GM19455 (cell line): ENCODE results near the gene CD59.
"Not testable (repeated sequence)": the region's sequence is repeated elsewhere in the genome, so short reads cannot be mapped to it uniquely, and the experiment has no call there.

Experiments used
- ATAC-seq: cut with Tn5 transposase; IDR thresholded peaks from one replicate; pipeline ENCODE4 v1.9.1; 2021; ENCODE audit not compliant: unreplicated experiment

The CD59 gene

GRCh38 chr11:33713856-33714398 is 22.3 kb downstream of the CD59 start:
- ATAC-seq: no peak

- ATAC-seq: no peak
These were observed 22.9 kb downstream of the CD59 start for GRCh38 chr11:33713151-33713855.

DNA sequence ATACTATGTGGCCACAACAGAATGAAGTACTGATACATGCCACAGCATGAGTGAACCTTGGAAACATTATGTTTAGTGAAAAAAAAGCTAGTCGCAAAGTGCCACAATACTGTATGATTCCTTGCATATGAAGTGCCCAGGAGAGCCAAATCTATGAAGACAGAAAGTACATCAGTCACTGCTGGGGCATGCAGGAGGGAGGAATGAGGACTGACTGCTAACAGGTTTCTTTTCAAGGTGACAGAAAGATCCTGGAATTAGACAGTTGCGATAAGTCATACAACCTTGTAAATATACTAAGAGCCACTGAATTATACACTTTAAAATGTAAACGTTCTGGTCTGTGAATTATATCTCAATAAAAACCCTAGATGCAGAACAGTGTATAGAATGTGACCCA is 23.8 kb downstream of the CD59 start:
- no peak for ATAC-seq

DNA sequence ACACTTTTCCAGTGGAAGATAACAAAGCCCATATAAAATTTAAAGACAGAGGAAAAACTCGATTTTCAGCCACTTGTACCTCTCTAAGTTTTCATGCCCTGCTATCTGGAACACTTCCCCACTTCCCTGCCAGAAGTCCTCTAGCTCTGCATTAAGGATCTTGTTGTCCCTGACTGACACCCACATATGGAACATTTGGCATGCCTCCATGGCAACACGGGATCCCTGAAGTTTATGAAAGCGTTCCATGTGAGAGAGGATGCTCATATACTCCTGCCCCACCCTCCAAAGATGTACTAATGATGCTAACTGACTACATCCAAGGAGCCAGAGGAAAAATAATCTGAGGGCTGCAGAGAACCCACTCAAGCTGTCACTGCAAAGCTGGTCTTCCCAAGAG is 26.8 kb downstream of the CD59 start:
- ATAC-seq: no peak

DNA sequence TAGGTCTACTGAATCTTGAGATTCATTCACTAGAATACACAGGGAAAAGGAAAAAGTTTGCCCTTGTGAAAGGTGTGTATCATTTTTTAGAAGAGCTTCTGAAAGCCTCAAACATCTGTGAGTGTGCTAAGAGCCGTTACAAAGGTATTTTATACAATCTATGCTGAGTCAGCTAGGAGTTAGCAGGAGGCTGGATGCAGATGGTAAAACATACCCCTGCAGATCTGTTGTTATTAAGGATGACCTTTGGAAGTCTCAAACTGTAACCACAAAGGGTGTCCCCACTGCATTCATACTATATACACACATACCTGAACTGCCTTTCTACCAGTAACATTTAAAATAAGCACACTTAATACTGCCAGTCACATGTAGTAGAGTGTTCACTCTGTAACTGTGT is 27.2 kb downstream of the CD59 start:
- ATAC-seq: no peak

GRCh38 chr11:33707831-33708230 is 28.4 kb downstream of the CD59 start:
- ATAC-seq: not testable (repeated sequence)

DNA sequence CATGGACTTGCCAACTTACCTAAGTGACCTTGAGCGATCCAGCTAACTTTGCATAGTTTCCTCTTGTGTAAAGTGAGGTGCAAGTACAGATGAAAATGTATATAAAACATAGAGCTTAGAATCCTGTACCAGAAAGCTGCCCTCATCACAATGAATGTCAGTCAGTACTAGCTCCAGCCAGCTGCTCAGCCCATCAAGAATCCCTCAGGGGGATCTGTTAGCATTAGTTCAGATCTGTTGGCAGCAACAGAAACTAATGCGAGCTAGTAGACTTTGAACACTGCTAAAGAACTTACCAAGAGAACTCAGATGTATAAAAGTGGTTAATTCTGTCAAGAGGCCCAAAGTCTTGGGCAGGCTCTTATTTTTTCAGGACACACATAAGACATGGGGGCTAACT is 29.3 kb downstream of the CD59 start:
- ATAC-seq: no peak

DNA sequence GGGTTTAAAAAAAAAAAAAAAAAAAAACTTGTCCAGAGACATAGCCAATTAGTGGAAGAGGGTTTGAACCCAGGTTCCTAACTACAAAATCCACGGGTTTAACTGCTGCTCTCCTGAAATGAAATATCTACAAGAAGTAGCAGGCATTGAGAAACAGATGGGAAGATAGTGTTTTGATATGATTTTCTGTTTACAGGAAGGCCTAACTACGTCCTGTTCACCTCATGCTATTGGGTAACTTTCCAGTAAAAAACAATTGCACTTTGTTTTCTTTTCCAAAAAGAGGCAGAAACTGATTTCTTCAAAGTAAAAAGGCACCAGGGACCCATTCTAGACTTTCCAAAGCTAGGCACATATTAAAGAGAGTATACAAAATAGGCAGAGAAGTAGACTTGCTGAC is 29.7 kb downstream of the CD59 start:
- no peak for ATAC-seq

- ATAC-seq: no peak
These were observed 31.8 kb downstream of the CD59 start for GRCh38 chr11:33704240-33705002.

GRCh38 chr11:33703788-33704187 is 32.4 kb downstream of the CD59 start:
- ATAC-seq: no peak

DNA sequence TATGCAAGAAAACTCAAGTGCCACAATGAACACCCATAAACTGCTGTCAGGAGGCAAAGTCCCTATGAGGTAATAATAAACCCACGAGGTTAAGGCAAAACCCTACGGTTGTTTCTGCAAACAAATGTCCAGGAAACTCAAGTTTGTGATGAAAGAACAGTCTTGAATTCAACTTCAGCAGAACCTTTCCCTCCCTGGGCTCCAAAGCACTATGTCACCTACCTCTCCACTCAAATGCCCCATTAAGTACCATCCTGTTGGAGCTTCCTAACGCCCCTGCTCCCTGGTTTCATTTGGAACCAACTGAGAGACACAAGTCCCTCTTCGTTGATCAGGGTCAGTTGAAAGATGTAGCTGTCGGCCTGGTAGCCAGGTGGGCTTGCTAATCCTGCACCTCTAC is 33.0 kb downstream of the CD59 start:
- no peak for ATAC-seq

DNA sequence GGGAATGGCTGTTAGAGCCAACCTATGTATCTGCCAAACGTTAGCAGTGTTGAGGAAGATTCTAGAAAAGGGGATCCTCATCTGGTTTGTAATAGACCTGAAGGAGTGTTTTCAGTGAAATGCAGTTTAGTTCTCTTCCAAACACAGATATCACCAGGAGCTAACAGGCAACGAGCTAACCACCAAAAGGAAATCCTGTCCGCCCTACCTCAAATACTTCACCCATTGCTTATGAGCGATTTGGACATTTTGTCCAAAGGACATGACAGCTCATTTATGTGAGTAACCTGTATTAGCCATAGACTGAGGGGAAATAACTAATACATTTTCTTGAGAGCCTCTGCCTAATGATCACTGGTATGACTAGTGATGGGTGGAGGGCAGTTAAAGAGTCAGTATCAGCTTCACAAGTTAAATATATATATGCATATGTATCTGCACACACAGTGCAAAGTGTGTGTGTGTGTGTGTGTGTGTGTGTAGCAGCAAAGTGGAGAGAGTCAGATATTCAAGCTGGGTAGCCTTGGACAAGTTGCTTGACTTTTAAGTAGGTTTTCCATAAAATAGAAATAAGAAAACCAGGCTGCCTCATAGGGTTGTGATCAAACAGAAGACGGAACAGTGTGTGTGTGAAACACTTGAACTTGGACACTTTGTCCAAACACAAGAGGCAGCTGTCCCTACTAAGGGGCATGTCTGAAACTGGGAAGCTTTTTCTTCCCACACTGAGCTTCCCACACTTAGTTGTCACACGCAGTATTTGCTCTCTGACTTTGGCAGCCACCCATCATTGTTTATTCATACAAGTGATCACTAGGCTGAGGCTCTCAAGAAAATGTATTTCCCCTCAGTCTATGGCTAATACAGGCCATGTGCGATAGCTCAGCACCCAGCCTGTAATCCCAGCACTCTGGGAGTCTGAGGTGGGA is 34.7 kb downstream of the CD59 start:
- ATAC-seq: no peak

- ATAC-seq: peak; percentile 93
These were observed 35.5 kb downstream of the CD59 start, which contains the start of gene C11orf91 for GRCh38 chr11:33700502-33701271. Gene C11orf91, minus strand, starts transcription at chr11:33700826. Its CDS starts 86 bp downstream, at chr11:33700740.

GRCh38 chr11:33700063-33700501 is 36.1 kb downstream of the CD59 start:
- ATAC-seq: no peak

DNA sequence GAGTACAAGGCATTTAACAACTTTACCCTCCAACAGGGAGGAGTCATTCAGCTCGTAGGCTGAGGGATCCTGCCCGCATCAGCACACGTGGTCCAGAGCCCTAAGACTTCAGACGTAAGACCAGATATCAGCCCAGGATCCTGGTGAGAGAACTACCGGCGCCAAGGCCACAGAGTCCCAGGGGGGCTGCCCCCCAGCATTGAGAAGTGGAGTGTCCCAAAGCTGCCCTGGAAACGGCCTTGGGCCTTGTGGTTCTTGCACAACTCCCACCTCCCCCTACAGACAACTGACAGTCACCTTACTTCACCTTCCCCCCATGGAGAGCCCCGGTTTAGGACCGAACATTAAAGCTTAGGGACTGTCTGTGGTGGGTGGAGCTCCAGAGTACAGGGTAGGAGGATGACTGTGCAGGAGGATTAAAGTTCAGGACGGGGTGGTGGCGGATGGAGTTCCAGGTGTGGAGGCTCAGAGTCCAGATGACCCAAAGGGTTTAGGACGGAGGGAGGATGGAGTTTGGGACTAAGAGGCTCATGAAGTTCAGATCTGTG is 36.6 kb downstream of the CD59 start:
- ATAC-seq: no peak

GRCh38 chr11:33698921-33699320 is 37.3 kb downstream of the CD59 start:
- ATAC-seq: no peak

DNA sequence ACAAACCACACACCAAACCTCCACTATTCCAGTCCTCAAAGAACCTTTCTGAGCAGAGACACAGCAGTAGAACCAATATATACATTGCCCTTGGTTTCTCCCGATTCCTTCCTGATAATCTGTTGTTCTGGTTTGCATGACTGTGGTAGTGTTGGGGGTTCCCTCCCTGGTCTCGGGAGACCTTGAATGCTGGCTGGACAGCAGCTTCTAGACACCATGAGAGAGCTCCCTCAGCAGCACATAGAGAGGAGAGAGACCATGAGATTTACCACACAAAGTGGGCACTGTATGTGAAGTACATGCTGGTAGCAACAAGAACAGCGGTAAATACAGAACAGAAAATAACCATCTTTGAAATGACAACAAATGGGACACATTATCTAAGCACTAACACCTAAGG is 38.2 kb downstream of the CD59 start:
- ATAC-seq: no peak

- ATAC-seq: no peak
These were observed 39.1 kb downstream of the CD59 start for GRCh38 chr11:33696931-33697638.

DNA sequence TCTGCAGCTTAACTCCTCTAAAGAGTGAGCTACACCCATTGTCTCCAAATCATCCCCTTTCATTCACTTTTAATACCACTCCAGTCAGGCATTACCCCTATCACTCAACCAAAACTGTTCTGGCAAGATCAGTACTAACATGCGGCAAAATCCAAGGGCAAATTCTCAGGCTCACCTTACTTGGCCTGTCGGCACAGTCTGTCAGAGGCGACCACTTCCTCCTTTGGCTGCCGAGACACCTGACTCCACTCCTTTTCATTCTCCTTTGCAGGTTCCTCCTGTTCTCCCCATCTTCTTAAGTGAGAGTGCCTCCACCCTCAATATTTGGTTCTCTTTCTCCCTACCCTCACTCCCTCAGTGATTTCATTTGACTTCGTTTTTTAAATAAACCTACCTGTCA is 39.8 kb downstream of the CD59 start:
- ATAC-seq: no peak
